Hematopoietic multipotent progenitor cell treated with erythropoietin and hydrocortisone succinate and interleukin-3 and kit ligand, for 6 days (in vitro differentiated cells): ENCODE measurements around the gene C2CD3.
"Not testable (repeated sequence)": the region's sequence is repeated elsewhere in the genome, so short reads cannot be mapped to it uniquely, and the experiment has no call there.

Experiments
- DNase-seq: peaks from one replicate; pipeline ENCODE4 v3.0.0-alpha.2; 2015

Gene C2CD3

DNA sequence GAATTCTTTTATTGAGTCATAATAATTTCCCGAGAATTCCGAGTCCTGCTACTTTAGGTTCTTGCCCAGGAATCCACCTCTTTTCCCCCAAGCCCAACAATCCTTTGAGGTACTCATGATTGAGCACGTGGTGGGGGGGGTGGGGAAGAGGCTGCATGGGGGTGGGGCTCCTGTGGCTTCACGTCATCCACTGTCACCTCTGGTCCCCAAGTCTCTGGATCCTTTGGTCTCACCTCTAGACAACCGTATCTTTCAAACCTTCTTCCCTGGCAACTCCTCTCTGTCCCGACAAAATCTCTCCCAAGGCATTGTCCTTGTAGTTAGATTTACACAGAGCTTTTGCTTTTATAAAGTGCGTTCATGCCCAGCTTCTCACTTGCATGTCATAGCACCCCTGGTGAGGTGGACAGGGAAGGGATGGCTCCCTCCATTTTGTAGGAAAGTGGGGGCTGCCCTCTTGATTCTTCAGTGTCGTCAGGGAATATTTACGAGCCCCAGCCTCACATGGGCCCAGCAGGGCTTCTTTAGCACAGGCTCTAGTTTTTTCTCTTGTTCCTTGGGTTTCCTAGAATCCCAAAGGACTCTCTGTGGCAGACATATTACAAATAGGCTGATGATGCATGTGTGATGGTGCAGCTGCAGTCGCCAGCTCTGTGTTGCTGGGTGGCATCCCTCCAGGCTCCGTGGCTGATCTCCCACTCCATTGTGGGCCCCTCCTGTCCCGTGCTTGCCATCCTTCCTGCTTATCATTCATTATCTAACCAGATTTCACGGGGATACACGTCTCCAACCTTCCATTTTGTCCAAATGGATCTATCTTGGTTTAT lies 170.3 kb downstream of the C2CD3 start:
- no peak for DNase-seq

DNA sequence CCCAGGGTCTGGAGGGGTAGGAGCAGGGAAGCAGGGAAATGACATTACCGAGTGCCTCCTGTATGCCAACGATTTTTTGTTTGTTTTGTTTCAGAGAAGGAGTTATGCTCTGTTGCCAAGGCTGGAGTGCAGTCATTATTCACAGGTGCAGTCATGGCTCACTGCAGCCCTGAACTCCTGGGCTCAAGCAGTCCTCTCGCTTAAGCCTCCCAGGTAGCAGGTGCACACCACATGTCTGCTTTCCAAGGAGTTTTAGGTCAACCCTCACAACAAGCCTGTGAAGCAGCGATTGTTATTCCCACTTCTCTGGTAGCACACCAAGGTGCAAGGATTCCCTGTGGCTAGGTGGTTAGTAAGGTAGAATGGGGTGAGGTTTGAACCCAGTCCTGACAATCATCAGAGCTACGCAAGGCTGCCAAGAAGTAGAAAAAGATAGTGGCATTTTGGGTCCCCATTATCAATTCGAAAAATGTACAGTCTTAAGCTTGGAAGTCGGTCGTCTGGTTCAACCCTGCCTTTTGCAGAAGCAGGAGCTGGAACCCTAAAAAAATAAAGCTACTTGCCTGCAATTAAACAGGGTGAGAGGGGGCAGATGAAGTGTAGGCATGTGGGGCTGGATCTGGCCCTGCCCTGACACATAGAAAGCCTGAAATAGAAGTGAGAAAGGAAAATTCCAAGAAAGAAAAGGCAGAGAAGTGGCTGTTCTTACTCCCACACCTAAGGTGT lies 171.1 kb downstream of the C2CD3 start:
- no peak for DNase-seq

DNA sequence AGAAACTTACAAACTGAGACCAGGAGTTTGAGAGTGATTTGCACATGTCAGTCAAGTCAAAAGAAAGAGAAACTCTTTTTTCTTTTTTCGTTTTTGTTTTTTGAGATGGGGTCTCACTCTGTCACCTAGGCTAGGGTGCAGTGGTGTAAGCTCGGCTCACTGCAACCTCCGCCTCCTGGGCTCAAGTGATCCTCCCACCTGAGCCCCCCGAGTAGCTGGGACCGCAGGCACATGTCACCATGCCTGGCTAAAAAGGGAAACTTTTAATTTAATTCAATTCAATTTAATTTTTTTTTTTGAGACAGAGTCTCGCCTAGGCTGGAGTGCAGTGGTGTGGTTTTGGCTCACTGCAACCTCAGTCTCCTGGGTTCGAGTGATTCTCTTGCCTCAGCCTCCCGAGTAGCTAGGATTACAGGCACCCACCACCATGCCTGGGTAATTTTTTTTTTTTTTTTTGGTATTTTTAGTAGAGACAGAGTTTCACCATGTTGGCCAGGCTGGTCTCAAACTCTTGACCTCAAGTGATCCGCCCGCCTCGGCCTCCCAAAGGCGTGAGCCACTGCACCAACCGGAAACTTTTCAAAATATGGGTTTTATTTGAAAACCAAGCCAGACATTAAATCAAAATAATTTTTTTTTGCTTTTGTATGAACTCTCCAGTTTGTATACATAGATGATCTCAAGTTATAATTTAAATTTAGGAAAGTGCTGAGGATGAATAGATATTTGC lies 171.8 kb downstream of the C2CD3 start:
- no peak for DNase-seq

DNA sequence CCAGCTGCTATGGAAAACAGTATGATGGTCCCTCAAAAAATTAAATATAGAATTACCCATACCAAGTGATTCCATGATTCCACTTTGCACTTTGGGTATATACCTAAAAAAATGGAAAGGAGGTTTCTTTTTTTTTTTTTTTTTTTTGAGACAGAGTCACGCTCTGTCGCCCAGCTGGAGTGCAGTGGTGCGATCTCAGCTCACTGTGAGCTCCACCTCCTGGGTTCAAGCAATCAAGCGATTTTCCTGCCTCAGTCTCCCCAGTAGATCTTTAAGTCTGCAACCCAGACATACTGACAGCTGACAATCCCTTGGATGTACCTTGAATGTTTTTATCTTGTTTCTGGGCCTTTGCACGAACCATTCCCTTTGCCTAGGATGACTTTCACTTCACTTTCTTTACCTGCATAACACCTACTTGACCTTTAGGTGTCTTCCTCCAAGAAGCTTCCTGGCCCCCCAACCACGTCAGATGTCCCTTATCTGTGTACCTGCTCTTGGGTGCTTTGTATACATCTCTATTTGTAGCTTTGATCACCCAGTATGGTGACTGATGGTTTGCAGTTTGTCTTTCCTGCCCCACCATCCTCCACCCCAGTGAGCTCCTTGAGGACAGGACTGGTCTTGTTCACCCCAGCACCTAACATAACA lies 173.6 kb downstream of the C2CD3 start:
- DNase-seq: no peak

DNA sequence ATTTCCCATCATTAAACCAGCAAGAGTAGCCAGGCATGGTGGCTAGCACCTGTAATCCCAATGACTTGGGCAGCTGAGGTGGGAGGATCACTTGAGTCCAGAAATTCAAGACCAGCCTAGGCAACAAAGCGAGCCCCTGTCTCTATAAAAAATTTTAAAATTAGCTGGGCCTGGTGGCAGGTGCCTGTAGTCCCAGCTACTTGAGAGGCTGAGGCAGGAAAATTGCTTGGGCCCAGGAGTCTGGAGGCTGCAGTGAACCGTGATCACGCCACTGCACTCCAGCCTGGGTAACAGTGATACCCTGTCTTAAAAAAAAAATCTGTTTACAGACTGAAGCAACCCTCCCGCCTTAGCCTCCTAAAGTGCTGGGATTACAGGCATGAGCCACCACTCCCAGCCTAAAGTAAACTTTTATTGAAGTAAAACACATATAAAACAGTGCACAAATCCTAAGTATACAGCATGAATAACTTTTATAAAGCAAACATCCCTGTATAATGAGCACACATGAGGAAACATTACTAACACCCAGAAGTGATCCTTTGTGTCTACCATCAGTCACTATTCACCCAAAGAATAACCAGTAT lies 174.5 kb downstream of the C2CD3 start:
- no peak for DNase-seq

DNA sequence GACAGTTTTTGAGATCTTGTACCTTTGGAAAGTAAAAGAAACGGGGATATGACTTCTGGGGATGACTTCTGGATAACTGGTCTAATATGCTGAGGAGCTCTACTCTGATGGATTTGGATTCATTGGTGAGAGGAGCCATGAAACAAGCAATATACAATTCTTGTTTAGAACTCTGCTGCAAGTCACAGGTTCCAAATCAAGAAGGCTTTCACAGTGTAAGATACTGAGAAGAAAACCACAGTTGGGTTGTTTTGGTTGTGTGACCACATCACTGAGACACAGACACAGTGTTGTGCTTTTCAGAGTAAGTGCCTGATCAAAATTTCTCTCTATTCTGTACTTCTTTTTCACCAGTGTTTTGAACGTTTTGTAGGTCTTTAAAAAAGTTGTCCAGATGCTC lies 175.1 kb downstream of the C2CD3 start:
- no peak for DNase-seq

DNA sequence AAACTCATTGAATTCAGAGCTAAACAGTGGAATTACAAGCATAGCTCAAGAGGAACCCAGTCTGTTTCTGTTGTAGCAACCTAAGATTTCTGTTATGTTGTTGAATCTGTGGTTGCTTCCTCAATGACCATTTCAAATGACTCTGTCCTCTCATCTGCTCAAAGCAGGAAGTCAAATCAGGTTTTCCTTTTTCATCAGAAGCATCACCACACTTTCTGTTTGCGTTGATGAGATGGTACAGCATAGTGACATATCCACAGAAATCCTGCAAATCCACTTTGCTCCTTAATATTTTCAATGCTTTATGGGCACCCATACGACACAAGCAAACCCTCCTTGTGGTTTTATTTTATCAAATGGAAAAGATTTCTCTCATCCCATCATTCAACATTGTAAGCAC lies 175.6 kb downstream of the C2CD3 start:
- peak; percentile 56 for DNase-seq

DNA sequence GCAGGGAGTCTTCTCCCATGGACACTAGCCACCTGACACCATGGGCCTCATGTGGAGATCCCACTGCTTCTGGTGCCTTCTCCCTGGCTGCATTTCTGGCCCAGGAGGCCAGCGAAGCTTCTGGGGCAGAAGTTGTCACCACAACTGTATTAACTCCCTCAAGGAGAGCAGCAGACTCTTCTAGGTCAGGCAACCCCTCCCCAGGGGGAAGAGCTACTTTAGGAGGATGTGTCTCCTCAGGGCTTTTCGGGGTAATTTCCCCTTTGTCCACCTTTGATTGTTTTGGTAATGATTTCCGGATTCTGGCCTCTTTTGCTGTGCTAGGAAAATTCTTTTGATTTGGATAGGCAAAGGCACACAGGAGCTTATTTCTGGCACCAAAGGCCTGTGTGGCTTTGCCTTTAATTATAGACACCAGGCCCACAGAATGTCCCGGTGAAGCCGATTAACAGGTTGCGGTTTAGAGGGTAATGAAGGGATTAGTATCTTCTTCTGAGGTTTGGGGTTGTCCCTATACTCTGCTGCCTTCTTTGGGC lies 179.3 kb downstream of the C2CD3 start:
- DNase-seq: no peak

DNA sequence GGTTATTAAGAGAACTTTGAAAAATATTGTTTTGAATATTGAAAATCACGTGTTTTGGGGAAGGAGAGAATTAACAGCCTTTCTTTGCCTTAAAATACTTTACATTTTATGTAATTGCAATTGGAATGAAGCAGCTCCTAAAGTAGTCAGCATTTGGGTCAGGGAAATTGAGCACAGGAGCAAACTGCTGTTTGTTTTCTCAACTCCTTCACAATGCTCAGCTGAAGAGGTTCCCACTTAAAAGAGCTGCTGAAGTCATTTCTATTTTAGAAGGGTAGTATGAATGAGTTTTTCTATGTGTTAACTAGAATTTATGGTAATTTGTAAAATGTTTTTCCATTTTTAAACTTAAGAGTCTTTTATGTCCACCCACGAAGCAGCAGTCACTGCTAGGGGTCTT lies 180.1 kb downstream of the C2CD3 start:
- DNase-seq: no peak

DNA sequence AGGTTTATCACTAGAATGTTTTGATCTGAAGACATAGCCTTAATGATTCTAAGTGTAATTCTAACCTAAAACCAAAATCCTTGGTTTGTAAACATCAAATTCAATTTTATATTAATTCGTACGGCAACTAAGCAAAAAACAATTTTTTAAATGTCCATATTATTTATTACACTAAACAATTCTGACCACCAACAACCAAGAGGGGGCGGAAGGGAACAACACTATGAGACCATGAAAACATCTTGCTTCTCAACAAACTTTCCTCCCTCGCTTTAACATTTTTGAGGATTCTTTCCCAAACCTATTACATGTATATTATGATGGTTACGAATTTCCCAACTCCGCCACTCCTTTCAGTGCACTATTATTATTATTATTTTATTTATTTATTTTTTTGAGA lies 181.6 kb downstream of the C2CD3 start:
- DNase-seq: peak; percentile 58

DNA sequence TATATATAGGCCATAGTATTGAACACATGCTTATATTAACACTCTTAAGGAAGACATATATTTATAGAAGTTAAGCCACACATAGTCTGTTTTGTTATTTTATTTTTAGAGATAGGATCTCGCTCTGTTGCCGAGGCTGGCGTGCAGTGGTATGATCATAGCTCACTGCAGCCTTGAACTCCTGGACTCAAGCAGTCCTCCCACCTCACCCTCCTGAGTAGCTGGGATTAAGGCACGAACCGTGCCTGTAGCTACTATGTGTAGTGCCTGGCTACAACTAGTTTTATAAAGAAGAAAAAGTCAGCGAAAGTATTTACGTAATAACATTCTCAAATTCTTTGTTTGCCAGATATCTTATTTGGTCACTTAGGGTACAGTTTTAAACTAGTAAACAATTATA lies 182.6 kb downstream of the C2CD3 start:
- DNase-seq: no peak

DNA sequence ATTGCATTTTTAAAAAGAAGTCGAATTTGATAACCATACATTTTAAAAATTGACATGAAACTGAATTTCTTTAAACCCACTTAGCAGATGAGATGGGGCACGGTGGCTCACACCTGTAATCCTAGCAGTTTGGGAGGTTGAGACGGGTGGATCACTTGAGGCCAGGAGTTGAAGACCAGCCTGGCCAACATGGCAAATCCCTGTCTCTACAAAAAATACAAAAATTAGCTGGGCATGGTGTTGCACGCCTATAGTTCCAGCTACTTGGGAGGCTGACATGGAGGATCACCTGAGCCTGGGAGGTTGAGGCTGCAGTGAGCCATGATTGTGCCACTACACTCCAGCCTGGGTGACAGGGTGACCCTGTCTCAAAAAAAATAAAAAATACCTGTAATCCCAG lies 185.1 kb downstream of the C2CD3 start:
- not testable (repeated sequence) for DNase-seq

DNA sequence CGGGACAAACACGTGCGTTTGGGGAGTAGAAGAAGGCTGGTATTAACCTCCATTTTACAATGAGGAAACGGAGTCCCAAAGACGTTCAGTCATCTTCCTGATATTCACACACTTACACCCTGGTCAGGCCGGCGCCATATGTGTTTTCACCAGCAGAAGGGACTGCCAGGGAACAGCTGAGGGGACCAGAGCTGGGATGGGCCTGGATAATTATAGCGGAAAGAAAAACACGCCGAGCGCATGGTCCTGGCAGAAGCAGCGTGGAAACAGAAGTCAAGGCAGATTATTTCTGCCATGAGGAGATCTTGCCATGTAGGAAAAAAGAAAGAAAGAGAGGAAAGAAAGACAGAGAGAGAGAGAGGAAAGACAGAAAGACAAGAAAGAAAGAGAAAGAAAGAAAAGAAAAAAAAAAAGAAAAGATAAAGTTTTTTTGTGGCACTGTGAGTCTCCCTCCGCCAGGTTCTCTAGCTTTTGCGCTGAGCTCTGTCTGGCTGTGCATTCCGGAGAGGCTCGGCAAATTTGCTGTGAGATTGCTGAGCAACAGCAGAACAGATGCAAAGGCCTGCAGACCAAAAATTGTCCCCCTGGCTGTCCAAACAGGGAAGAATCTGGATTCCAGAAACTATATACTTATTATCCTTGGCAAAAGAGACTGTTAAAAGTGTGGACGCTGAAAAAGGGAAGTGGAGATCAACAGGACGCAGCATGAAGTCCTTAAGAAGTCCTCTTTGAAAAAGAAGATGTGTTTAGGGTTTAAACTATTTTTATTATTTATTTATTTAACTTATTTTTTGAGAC lies 186.9 kb downstream of the C2CD3 start:
- peak; percentile 58 for DNase-seq

DNA sequence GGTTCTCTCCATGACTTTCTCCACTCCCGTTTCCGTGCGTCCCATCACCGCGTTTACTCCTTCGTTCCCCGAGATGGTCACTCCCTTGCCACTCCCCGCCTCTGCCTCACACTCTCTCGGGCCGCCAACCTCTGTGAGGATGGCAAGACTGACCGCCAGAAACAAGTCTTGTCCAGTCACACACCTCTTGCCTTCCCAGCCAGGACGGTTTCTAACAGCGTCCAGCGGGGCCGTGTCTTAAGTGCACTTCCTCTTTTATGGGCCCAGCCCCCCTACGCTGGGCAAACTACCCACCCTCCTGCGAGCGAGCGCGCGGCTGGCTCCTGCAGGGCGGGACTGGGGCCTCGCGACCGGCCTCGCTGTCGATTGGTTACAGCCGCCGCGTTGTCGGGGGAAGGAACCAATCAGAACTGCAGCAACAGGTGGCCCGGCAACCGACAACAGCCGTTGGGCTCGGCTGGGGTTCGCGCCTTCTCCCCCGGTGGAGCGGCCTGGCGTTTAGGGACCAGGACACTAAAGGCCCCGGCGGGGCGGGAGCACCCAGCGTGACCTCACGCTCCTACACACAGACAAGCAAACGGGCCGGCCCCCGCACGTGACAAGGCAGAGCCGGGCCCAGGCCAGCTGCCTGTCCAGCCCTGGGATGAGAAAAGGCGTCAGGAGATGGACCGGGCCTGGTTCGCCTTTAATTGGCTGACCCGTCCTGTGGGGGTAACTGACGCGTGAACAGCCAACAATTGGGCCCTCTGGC lies 187.6 kb downstream of the C2CD3 start:
- DNase-seq: peak; percentile 98

DNA sequence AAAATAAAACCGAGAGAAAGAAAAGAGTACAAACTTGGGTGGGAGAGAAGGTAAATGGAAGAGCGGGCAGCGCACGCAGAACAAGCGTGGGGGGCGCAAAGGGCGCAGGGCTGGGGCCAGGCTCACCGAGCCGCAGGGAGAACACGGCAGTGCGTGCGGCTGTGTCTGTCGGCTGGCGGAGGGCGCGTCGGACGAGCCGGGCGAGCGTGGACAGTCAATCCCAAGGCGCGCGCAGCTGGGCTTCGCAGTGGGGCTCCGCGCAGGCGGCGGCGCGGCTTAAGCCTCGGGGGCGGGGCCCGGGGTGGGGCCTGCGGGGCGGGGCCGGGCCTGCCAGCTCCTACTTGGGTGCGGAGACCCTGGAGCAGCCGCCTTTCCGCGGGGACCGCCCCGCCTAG lies 188.2 kb downstream of the C2CD3 start, which contains the start of gene UCP2:
UCP2 (minus strand) TSS at position 249 of the 395 bp plus-strand sequence. CDS start 4,465 bp downstream, outside the sequence.
- DNase-seq: peak; percentile 94

DNA sequence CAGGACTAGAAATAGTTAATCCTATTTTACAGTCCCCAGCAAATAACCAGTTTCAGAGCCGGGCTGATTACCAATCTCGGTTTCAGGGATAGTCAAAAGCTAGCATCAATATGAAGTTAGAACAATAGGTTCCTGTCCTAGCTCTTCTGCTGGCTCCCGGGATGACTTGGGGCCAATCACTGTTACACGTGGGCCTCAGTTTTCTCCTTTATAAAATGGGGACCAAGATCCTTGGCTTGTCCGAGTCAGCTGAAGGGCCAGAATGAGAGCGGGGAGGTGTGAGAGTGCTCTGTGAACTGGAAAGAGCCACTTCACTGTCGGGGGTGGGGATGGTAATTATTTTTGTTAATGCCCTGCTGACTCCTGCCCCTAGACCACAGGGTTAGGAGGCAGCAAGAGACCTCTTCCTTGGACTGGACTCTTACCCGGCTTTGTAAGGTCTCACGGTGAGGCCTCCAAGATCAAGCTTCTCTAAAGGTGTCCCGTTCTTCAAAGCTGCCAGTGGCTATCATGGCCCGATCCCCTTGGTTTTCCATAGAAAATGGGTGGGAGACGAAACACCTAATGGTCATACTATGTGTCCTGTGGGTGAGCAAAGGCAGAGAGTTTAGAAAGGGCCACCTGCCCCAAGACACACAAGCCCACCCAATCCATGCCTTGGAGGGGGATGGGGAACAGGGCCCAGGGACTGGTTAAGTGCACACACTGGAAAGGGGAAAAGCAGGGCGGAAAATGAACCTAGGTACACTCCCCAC lies 189.6 kb downstream of the C2CD3 start:
- no peak for DNase-seq

DNA sequence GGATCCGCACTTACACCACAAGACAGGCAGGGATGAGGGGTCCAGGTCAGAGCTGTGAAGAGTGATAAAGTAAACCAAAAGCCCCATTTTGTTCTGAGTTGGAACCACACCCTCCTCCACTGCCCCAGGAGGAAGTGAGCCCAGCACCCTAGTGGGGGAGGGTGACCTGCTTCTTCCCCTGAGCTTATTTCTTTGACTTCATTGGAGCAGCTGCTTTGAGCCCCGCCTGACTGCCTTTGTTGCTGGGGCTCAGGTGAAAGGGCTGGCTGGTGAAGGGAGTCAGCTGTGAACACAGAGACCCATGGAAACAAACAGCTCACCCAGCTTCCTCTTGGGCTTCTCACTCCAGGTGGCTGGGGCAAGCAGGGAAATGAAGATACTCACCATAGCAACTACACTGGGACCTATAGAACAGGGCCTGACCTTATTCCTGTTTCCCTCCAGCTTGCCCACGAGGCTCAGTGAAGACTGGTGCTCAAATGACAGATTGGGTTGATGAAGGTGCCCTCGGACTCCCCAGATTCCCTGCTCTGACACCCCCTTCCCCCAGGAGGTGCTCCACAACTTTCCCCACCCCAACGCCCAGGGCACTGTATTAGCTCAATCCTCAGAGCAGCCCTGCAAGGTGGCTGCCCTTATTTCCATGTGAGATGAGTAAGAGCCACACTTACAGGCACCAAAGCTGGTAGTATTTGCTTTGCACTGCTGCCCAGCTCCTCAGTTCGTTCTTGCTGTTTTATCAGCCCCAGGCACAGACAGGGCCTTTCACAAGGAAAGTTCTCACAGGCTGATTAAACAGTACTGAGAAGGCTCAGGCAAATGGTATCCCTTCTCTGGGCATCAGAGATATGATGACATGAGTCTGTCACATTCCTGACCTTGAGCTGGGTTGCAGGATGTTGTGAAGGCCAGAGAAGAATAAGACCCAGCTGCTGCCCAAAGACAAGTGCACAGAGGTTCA lies 190.5 kb downstream of the C2CD3 start:
- peak; percentile 94 for DNase-seq

DNA sequence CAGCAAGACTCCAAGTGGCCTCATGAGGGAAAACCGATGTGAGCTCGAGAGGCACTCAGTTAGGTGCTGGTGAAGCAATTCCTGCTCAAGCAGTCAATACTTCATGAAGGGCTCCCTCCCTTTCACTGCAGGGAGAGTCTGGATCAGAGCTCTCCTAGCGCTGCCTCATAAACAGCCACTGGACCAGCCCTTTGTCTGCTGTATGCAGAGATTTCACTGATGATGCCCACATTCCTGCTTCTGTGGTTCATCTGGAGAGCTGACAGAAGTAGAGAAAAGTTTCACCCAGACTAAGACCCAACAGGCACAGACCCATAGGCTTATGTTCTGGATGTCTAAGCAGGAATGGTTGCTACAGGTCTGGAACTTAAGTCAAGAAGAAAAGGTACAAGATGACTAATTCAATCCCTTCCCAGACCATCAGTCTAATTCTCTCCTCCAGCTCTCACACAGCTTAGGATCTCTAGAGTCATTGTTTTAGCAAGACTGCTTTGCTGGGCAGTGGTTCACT lies 192.2 kb downstream of the C2CD3 start:
- DNase-seq: no peak
